Measurements from ENCODE around the gene ABCB4.
"Not testable (repeated sequence)": the region's sequence is repeated elsewhere in the genome, so short reads cannot be mapped to it uniquely, and the experiment has no call there.

GRCh38 chr7:87469204-87469603 lies 6.3 kb downstream of the ABCB4 start:
- not testable (repeated sequence) for TF ChIP-seq CTCF, POLR2AphosphoS5, POLR2A (IDR thresholded peaks at IDR 0.05)

Measured in prostate gland (tissue), 2 donors.